HEK293 (cell line): ENCODE measurements around the gene C17orf50.

Experiments used
- BCL11A ChIP-seq: fragments of 450-650 bp; formaldehyde crosslinking; IDR thresholded peaks from 2 replicates; pipeline ENCODE4 v1.5.1; 2016; ENCODE audit warnings: low read depth, missing biosample characterization, missing genetic modification characterization
- GFI1B ChIP-seq: fragments of 450-650 bp; formaldehyde crosslinking; IDR thresholded peaks from 2 replicates; pipeline ENCODE4 v1.5.1; 2016; ENCODE audit warnings: missing biosample characterization, missing genetic modification characterization
- KLF7 ChIP-seq: fragments of 450-650 bp; formaldehyde crosslinking; IDR thresholded peaks from 2 replicates; pipeline ENCODE4 v1.5.1; 2016; ENCODE audit warnings: missing biosample characterization, missing genetic modification characterization, borderline replicate concordance
- MYNN ChIP-seq: fragments of 450-650 bp; formaldehyde crosslinking; IDR thresholded peaks from 2 replicates; pipeline ENCODE4 v1.5.1; 2016; ENCODE audit warnings: missing biosample characterization, missing genetic modification characterization, borderline replicate concordance
- OVOL3 ChIP-seq: fragments of 450-650 bp; formaldehyde crosslinking; IDR thresholded peaks from 2 replicates; pipeline ENCODE4 v1.5.1; 2016; ENCODE audit warnings: missing biosample characterization, missing genetic modification characterization
- SCRT1 ChIP-seq: fragments of 450-650 bp; formaldehyde crosslinking; IDR thresholded peaks from 2 replicates; pipeline ENCODE4 v1.5.1; 2016; ENCODE audit warnings: missing biosample characterization, missing genetic modification characterization, borderline replicate concordance
- SCRT2 ChIP-seq: fragments of 450-650 bp; formaldehyde crosslinking; IDR thresholded peaks from 2 replicates; pipeline ENCODE4 v1.5.1; 2016; ENCODE audit warnings: missing biosample characterization, missing genetic modification characterization
- ZBTB8A ChIP-seq: fragments of 450-650 bp; formaldehyde crosslinking; IDR thresholded peaks from 2 replicates; pipeline ENCODE4 v1.5.1; 2016; ENCODE audit warnings: missing biosample characterization, missing genetic modification characterization
- ZNF114 ChIP-seq: fragments of 450-650 bp; formaldehyde crosslinking; IDR thresholded peaks from 2 replicates; pipeline ENCODE4 v1.5.0; 2017; ENCODE audit warnings: missing biosample characterization, missing genetic modification characterization
- ZNF157 ChIP-seq: fragments of 450-650 bp; formaldehyde crosslinking; IDR thresholded peaks from 2 replicates; pipeline ENCODE4 v1.5.1; 2016; ENCODE audit warnings: missing biosample characterization, missing genetic modification characterization
- ZNF239 ChIP-seq: fragments of 450-650 bp; formaldehyde crosslinking; IDR thresholded peaks from 2 replicates; pipeline ENCODE4 v1.5.1; 2016; ENCODE audit warnings: missing biosample characterization, missing genetic modification characterization
- ZNF324 ChIP-seq: fragments of 450-650 bp; formaldehyde crosslinking; IDR thresholded peaks from 2 replicates; pipeline ENCODE4 v1.5.1; 2016; ENCODE audit warnings: missing biosample characterization, missing genetic modification characterization
- ZNF426 ChIP-seq: fragments of 450-650 bp; formaldehyde crosslinking; IDR thresholded peaks from 2 replicates; pipeline ENCODE4 v1.5.1; 2017; ENCODE audit warnings: missing biosample characterization, missing genetic modification characterization, mild to moderate bottlenecking, inconsistent platforms, moderate library complexity
- ZNF624 ChIP-seq: fragments of 450-650 bp; formaldehyde crosslinking; IDR thresholded peaks from 2 replicates; pipeline ENCODE4 v1.5.1; 2017; ENCODE audit warnings: missing biosample characterization, missing genetic modification characterization
- ZNF626 ChIP-seq: fragments of 450-650 bp; sonication (Bioruptor Pico); formaldehyde crosslinking; IDR thresholded peaks from 2 replicates; pipeline ENCODE4 v1.5.1; 2018; ENCODE audit warnings: missing biosample characterization, missing genetic modification characterization, inconsistent platforms
- ZNF664 ChIP-seq: fragments of 450-650 bp; formaldehyde crosslinking; IDR thresholded peaks from 2 replicates; pipeline ENCODE4 v1.5.1; 2016; ENCODE audit warnings: missing biosample characterization, missing genetic modification characterization
- ZNF768 ChIP-seq: fragments of 450-650 bp; formaldehyde crosslinking; IDR thresholded peaks from 2 replicates; pipeline ENCODE4 v1.5.1; 2018; ENCODE audit warnings: missing biosample characterization, mild to moderate bottlenecking, missing genetic modification characterization
- ZNF776 ChIP-seq: fragments of 450-650 bp; formaldehyde crosslinking; IDR thresholded peaks from 2 replicates; pipeline ENCODE4 v1.5.0; 2017; ENCODE audit warnings: missing biosample characterization, missing genetic modification characterization, borderline replicate concordance
- ZXDB ChIP-seq: fragments of 450-650 bp; formaldehyde crosslinking; IDR thresholded peaks from 2 replicates; pipeline ENCODE4 v1.5.1; 2016; ENCODE audit warnings: missing biosample characterization, missing genetic modification characterization
- TF ChIP-seq, protein P1 (sequence below): fragments of 450-650 bp; formaldehyde crosslinking; IDR thresholded peaks from 2 replicates; pipeline ENCODE4 v1.5.1; 2016; ENCODE audit warnings: missing biosample characterization, missing genetic modification characterization
- TF ChIP-seq, protein P2 (sequence below): fragments of 450-650 bp; IDR thresholded peaks from 2 replicates; pipeline ENCODE4 v1.5.1; 2018; ENCODE audit warnings: missing biosample characterization, mild to moderate bottlenecking, missing genetic modification characterization
- TF ChIP-seq, protein P3 (sequence below): fragments of 450-650 bp; formaldehyde crosslinking; IDR thresholded peaks from 2 replicates; pipeline ENCODE4 v1.5.1; 2016; ENCODE audit warnings: missing biosample characterization, missing genetic modification characterization, borderline replicate concordance
- TF ChIP-seq, protein P4 (sequence below): fragments of 450-650 bp; IDR thresholded peaks from 2 replicates; pipeline ENCODE4 v1.5.1; 2018; ENCODE audit warnings: missing biosample characterization, missing genetic modification characterization
- TF ChIP-seq, protein P5 (sequence below): fragments of 450-650 bp; formaldehyde crosslinking; IDR thresholded peaks from 2 replicates; pipeline ENCODE4 v1.5.1; 2016; ENCODE audit warnings: missing biosample characterization, missing genetic modification characterization
- TF ChIP-seq, protein P6 (sequence below): fragments of 450-650 bp; formaldehyde crosslinking; IDR thresholded peaks from 2 replicates; pipeline ENCODE4 v1.5.1; 2016; ENCODE audit warnings: missing biosample characterization, missing genetic modification characterization

The C17orf50 gene

DNA sequence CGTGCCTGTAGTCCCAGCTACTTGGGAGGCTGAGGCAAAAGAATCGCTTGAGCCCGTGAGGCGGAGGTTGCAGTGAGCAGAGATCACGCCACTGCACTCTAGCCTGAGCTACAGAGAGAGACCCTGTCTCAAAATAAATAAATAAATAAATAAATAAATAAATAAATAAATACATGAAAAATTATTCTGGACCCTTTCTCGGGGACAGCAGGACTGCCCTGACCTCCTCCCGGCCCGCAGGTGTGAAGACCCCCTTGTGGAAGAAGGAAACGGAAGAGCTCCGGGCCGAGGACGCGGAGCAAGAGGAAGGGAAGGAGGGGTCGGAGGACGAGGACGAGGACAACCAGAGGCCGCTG is 3.1 kb downstream of the C17orf50 start (continued):
- TF ChIP-seq, protein P1, sequence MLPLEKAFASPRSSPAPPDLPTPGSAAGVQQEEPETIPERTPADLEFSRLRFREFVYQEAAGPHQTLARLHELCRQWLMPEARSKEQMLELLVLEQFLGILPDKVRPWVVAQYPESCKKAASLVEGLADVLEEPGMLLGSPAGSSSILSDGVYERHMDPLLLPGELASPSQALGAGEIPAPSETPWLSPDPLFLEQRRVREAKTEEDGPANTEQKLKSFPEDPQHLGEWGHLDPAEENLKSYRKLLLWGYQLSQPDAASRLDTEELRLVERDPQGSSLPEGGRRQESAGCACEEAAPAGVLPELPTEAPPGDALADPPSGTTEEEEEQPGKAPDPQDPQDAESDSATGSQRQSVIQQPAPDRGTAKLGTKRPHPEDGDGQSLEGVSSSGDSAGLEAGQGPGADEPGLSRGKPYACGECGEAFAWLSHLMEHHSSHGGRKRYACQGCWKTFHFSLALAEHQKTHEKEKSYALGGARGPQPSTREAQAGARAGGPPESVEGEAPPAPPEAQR (tag by site-specific recombination) = no peak
- TF ChIP-seq, protein P2, sequence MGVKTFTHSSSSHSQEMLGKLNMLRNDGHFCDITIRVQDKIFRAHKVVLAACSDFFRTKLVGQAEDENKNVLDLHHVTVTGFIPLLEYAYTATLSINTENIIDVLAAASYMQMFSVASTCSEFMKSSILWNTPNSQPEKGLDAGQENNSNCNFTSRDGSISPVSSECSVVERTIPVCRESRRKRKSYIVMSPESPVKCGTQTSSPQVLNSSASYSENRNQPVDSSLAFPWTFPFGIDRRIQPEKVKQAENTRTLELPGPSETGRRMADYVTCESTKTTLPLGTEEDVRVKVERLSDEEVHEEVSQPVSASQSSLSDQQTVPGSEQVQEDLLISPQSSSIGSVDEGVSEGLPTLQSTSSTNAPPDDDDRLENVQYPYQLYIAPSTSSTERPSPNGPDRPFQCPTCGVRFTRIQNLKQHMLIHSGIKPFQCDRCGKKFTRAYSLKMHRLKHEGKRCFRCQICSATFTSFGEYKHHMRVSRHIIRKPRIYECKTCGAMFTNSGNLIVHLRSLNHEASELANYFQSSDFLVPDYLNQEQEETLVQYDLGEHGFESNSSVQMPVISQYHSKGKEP (tag by site-specific recombination) = no peak
- TF ChIP-seq OVOL3 (tag by site-specific recombination) (no peak), ZNF776 (no peak), ZNF157 (tag by site-specific recombination) (no peak), ZNF626 (tag by site-specific recombination) (no peak), GFI1B (tag by site-specific recombination) (peak; percentile 55; the same call in 1 of the 2 replicates), ZBTB8A (tag by site-specific recombination) (peak; percentile 59; the same call in 1 of the 2 replicates), ZNF114 (tag by site-specific recombination) (no peak), ZNF324 (tag by site-specific recombination) (no peak), BCL11A (no peak), ZNF768 (tag by site-specific recombination) (no peak), ZXDB (peak; percentile 51), ZNF664 (peak; percentile 89), ZNF624 (tag by site-specific recombination) (no peak), KLF7 (tag by site-specific recombination) (peak; percentile 51; the same call in 1 of the 2 replicates), MYNN (tag by site-specific recombination) (peak; percentile 63; the same call in 1 of the 2 replicates), SCRT1 (tag by site-specific recombination) (no peak), ZNF239 (tag by site-specific recombination) (no peak), SCRT2 (no peak), ZNF426 (tag by site-specific recombination) (peak; percentile 98)
- TF ChIP-seq, protein P3, sequence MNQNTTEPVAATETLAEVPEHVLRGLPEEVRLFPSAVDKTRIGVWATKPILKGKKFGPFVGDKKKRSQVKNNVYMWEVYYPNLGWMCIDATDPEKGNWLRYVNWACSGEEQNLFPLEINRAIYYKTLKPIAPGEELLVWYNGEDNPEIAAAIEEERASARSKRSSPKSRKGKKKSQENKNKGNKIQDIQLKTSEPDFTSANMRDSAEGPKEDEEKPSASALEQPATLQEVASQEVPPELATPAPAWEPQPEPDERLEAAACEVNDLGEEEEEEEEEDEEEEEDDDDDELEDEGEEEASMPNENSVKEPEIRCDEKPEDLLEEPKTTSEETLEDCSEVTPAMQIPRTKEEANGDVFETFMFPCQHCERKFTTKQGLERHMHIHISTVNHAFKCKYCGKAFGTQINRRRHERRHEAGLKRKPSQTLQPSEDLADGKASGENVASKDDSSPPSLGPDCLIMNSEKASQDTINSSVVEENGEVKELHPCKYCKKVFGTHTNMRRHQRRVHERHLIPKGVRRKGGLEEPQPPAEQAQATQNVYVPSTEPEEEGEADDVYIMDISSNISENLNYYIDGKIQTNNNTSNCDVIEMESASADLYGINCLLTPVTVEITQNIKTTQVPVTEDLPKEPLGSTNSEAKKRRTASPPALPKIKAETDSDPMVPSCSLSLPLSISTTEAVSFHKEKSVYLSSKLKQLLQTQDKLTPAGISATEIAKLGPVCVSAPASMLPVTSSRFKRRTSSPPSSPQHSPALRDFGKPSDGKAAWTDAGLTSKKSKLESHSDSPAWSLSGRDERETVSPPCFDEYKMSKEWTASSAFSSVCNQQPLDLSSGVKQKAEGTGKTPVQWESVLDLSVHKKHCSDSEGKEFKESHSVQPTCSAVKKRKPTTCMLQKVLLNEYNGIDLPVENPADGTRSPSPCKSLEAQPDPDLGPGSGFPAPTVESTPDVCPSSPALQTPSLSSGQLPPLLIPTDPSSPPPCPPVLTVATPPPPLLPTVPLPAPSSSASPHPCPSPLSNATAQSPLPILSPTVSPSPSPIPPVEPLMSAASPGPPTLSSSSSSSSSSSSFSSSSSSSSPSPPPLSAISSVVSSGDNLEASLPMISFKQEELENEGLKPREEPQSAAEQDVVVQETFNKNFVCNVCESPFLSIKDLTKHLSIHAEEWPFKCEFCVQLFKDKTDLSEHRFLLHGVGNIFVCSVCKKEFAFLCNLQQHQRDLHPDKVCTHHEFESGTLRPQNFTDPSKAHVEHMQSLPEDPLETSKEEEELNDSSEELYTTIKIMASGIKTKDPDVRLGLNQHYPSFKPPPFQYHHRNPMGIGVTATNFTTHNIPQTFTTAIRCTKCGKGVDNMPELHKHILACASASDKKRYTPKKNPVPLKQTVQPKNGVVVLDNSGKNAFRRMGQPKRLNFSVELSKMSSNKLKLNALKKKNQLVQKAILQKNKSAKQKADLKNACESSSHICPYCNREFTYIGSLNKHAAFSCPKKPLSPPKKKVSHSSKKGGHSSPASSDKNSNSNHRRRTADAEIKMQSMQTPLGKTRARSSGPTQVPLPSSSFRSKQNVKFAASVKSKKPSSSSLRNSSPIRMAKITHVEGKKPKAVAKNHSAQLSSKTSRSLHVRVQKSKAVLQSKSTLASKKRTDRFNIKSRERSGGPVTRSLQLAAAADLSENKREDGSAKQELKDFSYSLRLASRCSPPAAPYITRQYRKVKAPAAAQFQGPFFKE = no peak
- TF ChIP-seq, protein P4, sequence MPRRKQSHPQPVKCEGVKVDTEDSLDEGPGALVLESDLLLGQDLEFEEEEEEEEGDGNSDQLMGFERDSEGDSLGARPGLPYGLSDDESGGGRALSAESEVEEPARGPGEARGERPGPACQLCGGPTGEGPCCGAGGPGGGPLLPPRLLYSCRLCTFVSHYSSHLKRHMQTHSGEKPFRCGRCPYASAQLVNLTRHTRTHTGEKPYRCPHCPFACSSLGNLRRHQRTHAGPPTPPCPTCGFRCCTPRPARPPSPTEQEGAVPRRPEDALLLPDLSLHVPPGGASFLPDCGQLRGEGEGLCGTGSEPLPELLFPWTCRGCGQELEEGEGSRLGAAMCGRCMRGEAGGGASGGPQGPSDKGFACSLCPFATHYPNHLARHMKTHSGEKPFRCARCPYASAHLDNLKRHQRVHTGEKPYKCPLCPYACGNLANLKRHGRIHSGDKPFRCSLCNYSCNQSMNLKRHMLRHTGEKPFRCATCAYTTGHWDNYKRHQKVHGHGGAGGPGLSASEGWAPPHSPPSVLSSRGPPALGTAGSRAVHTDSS (tag by site-specific recombination) = no peak
- TF ChIP-seq, protein P5, sequence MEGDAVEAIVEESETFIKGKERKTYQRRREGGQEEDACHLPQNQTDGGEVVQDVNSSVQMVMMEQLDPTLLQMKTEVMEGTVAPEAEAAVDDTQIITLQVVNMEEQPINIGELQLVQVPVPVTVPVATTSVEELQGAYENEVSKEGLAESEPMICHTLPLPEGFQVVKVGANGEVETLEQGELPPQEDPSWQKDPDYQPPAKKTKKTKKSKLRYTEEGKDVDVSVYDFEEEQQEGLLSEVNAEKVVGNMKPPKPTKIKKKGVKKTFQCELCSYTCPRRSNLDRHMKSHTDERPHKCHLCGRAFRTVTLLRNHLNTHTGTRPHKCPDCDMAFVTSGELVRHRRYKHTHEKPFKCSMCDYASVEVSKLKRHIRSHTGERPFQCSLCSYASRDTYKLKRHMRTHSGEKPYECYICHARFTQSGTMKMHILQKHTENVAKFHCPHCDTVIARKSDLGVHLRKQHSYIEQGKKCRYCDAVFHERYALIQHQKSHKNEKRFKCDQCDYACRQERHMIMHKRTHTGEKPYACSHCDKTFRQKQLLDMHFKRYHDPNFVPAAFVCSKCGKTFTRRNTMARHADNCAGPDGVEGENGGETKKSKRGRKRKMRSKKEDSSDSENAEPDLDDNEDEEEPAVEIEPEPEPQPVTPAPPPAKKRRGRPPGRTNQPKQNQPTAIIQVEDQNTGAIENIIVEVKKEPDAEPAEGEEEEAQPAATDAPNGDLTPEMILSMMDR (tag by site-specific recombination) = no peak
- TF ChIP-seq, protein P6, sequence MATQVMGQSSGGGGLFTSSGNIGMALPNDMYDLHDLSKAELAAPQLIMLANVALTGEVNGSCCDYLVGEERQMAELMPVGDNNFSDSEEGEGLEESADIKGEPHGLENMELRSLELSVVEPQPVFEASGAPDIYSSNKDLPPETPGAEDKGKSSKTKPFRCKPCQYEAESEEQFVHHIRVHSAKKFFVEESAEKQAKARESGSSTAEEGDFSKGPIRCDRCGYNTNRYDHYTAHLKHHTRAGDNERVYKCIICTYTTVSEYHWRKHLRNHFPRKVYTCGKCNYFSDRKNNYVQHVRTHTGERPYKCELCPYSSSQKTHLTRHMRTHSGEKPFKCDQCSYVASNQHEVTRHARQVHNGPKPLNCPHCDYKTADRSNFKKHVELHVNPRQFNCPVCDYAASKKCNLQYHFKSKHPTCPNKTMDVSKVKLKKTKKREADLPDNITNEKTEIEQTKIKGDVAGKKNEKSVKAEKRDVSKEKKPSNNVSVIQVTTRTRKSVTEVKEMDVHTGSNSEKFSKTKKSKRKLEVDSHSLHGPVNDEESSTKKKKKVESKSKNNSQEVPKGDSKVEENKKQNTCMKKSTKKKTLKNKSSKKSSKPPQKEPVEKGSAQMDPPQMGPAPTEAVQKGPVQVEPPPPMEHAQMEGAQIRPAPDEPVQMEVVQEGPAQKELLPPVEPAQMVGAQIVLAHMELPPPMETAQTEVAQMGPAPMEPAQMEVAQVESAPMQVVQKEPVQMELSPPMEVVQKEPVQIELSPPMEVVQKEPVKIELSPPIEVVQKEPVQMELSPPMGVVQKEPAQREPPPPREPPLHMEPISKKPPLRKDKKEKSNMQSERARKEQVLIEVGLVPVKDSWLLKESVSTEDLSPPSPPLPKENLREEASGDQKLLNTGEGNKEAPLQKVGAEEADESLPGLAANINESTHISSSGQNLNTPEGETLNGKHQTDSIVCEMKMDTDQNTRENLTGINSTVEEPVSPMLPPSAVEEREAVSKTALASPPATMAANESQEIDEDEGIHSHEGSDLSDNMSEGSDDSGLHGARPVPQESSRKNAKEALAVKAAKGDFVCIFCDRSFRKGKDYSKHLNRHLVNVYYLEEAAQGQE (tag by site-specific recombination) = no peak; the same call in 1 of the 2 replicates
